IPS DF 19.7 (cell line): Measurements from ENCODE around the gene GABRD.
"Not testable (repeated sequence)": the region's sequence is repeated elsewhere in the genome, so short reads cannot be mapped to it uniquely, and the experiment has no call there.

Experiments
- DNase-seq: peaks from one replicate; pipeline ENCODE4 v3.0.0-alpha.2; 2013; ENCODE audit warnings: low read depth, low spot score

The GABRD gene

GRCh38 chr1:2019172-2019543 is at the start of gene GABRD:
Gene GABRD, plus strand, starts transcription at chr1:2019345. Its CDS starts 79 bp downstream, at chr1:2019424.
- DNase-seq = no peak

- no peak for DNase-seq
These were observed 49.6 kb upstream of the GABRD start for GRCh38 chr1:1969505-1969900.

GRCh38 chr1:1969953-1970716 is 49.0 kb upstream of the GABRD start:
- no peak for DNase-seq

- no peak for DNase-seq
These were observed 48.1 kb upstream of the GABRD start for GRCh38 chr1:1971017-1971416.

GRCh38 chr1:1971688-1972087 is 47.5 kb upstream of the GABRD start:
- no peak for DNase-seq

- DNase-seq = no peak
These were observed 46.0 kb upstream of the GABRD start for GRCh38 chr1:1972976-1973715.

- DNase-seq = no peak
These were observed 45.2 kb upstream of the GABRD start for GRCh38 chr1:1973716-1974642.

GRCh38 chr1:1974834-1975233 is 44.3 kb upstream of the GABRD start:
- DNase-seq = no peak

- no peak for DNase-seq
These were observed 43.6 kb upstream of the GABRD start for GRCh38 chr1:1975535-1975934.

- no peak for DNase-seq
These were observed 43.1 kb upstream of the GABRD start for GRCh38 chr1:1976031-1976430.

- no peak for DNase-seq
These were observed 41.0 kb upstream of the GABRD start for GRCh38 chr1:1978108-1978507.

GRCh38 chr1:1978690-1979481 is 40.3 kb upstream of the GABRD start:
- DNase-seq = not testable (repeated sequence)

- DNase-seq = no peak
These were observed 39.5 kb upstream of the GABRD start for GRCh38 chr1:1979482-1980165.

- DNase-seq = no peak
These were observed 38.5 kb upstream of the GABRD start for GRCh38 chr1:1980467-1981141.

- no peak for DNase-seq
These were observed 38.0 kb upstream of the GABRD start for GRCh38 chr1:1981142-1981500.

- DNase-seq = not testable (repeated sequence)
These were observed 37.4 kb upstream of the GABRD start for GRCh38 chr1:1981631-1982327.

GRCh38 chr1:1982379-1983232 is 36.5 kb upstream of the GABRD start:
- DNase-seq = no peak

- DNase-seq = no peak
These were observed 34.5 kb upstream of the GABRD start for GRCh38 chr1:1984560-1985070.
